Measurements from ENCODE around the gene ROCK2. TPM values are rescaled to one million over a fixed set of nuclear protein-coding genes. Genes with fewer than 3 reads are reported as not detected.

Gene ROCK2
- total RNA-seq, 4 donors from 2014 or later, result 21.8 to 54.0 (median 26.6) TPM

GRCh38 chr2:11179196-11179595 is 165.2 kb downstream of the ROCK2 start:
- TF ChIP-seq POLR2A (IDR thresholded peaks at IDR 0.05) (no peak), CTCF (IDR thresholded peaks at IDR 0.05) (no peak), POLR2AphosphoS5 (IDR thresholded peaks at IDR 0.05) (no peak)
- Histone ChIP-seq H3K4me1 (no peaks in the 10 kb centered on the region), H3K4me3 (no peak overlapping the region), H3K27ac (no peak overlapping the region), H3K36me3 (peaks cover 28% of the 10 kb centered on the region), H3K27me3 (no peaks in the 10 kb centered on the region), H3K9me3 (no peaks in the 10 kb centered on the region)
- WGBS, result 90% methylated on average over 4 of the region's 4 CpGs
- no peak for DNase-seq (ENCODE audit: low spot score in 2 of 2)

- WGBS, result 67% methylated on average over 5 of the region's 5 CpGs
- TF ChIP-seq EP300 (IDR thresholded peaks at IDR 0.05), result no peak
- DNase-seq (ENCODE audit: low spot score in 2 of 2), result no peak
Measured at GRCh38 chr2:11177871-11178690, 166.4 kb downstream of the ROCK2 start.

GRCh38 chr2:11175293-11175795 is 169.1 kb downstream of the ROCK2 start:
- no peaks in the 10 kb centered on the region for H3K4me1 ChIP-seq
- no peak for DNase-seq (ENCODE audit: low spot score in 2 of 2)
- WGBS, result 78% methylated on average over 6 of the region's 6 CpGs
- no peaks in the 10 kb centered on the region for H3K9me3 ChIP-seq
- TF ChIP-seq EP300 (IDR thresholded peaks at IDR 0.05), result no peak
- TF ChIP-seq POLR2AphosphoS5 (IDR thresholded peaks at IDR 0.05), result no peak
- TF ChIP-seq POLR2A (IDR thresholded peaks at IDR 0.05), result no peak
- TF ChIP-seq CTCF (IDR thresholded peaks at IDR 0.05), result no peak
- H3K27ac ChIP-seq, result no peak overlapping the region
- no peaks in the 10 kb centered on the region for H3K27me3 ChIP-seq
- H3K4me3 ChIP-seq, result no peak overlapping the region
- peaks cover 12% of the 10 kb centered on the region for H3K36me3 ChIP-seq

More at GRCh38 chr2:11177871-11178690, 166.4 kb downstream of the ROCK2 start:
- no peaks in the 10 kb centered on the region for H3K4me1 ChIP-seq
- H3K9me3 ChIP-seq, result no peaks in the 10 kb centered on the region
- no peaks in the 10 kb centered on the region for H3K27me3 ChIP-seq
- no peak overlapping the region for H3K27ac ChIP-seq
- H3K36me3 ChIP-seq, result peaks cover 28% of the 10 kb centered on the region
- H3K4me3 ChIP-seq, result no peak overlapping the region

GRCh38 chr2:11174222-11174621 is 170.2 kb downstream of the ROCK2 start:
- no peaks in the 10 kb centered on the region for H3K9me3 ChIP-seq
- 96% methylated on average over 9 of the region's 9 CpGs for WGBS
- no peak for TF ChIP-seq CTCF (IDR thresholded peaks at IDR 0.05)
- TF ChIP-seq POLR2A (IDR thresholded peaks at IDR 0.05), result no peak
- TF ChIP-seq POLR2AphosphoS5 (IDR thresholded peaks at IDR 0.05), result no peak
- TF ChIP-seq EP300 (IDR thresholded peaks at IDR 0.05), result no peak
- H3K27ac ChIP-seq, result no peak overlapping the region
- H3K4me1 ChIP-seq, result no peaks in the 10 kb centered on the region
- no peak for DNase-seq (ENCODE audit: low spot score in 2 of 2)
- peaks cover 4% of the 10 kb centered on the region for H3K36me3 ChIP-seq
- H3K4me3 ChIP-seq, result no peak overlapping the region
- no peaks in the 10 kb centered on the region for H3K27me3 ChIP-seq

GRCh38 chr2:11169333-11169732 is 175.1 kb downstream of the ROCK2 start:
- no peak for DNase-seq (ENCODE audit: low spot score in 2 of 2)
- no peak for TF ChIP-seq CTCF (IDR thresholded peaks at IDR 0.05)
- TF ChIP-seq POLR2AphosphoS5 (IDR thresholded peaks at IDR 0.05), result no peak
- TF ChIP-seq EP300 (IDR thresholded peaks at IDR 0.05), result no peak
- no peak for TF ChIP-seq POLR2A (IDR thresholded peaks at IDR 0.05)
- 83% methylated on average over 13 of the region's 13 CpGs for WGBS
- no peaks in the 10 kb centered on the region for H3K36me3 ChIP-seq
- no peaks in the 10 kb centered on the region for H3K4me1 ChIP-seq
- no peak overlapping the region for H3K4me3 ChIP-seq
- H3K27ac ChIP-seq, result no peak overlapping the region
- H3K9me3 ChIP-seq, result no peaks in the 10 kb centered on the region
- H3K27me3 ChIP-seq, result no peaks in the 10 kb centered on the region
